Nucleus accumbens (tissue), 56 donors: ENCODE data around the gene PAFAH1B2.
"Not testable (repeated sequence)": the region's sequence is repeated elsewhere in the genome, so short reads cannot be mapped to it uniquely, and the experiment has no call there.

ENCODE experiments used
- DNase-seq, 56 donors: peaks; one replicate each; lab custom pipeline; 2025; lab: John Stamatoyannopoulos, UW

The PAFAH1B2 gene

GRCh38 chr11:117199916-117200812 lies 56.1 kb downstream of the PAFAH1B2 start:
- DNase-seq, result no peak

- no peak for DNase-seq
These were observed 56.9 kb downstream of the PAFAH1B2 start for GRCh38 chr11:117200813-117201657.

- DNase-seq, result no peak
These were observed 57.7 kb downstream of the PAFAH1B2 start for GRCh38 chr11:117201658-117202305.

- DNase-seq, result no peak
These were observed 58.4 kb downstream of the PAFAH1B2 start for GRCh38 chr11:117202386-117203068.

- DNase-seq, result no peak
These were observed 59.0 kb downstream of the PAFAH1B2 start for GRCh38 chr11:117203069-117203407.

GRCh38 chr11:117204283-117205080 lies 60.4 kb downstream of the PAFAH1B2 start:
- DNase-seq, result no peak

- DNase-seq, result no peak
These were observed 61.2 kb downstream of the PAFAH1B2 start for GRCh38 chr11:117205211-117205818.

- DNase-seq, result not testable (repeated sequence)
These were observed 62.0 kb downstream of the PAFAH1B2 start for GRCh38 chr11:117206111-117206510.

- DNase-seq, result not testable (repeated sequence)
These were observed 62.8 kb downstream of the PAFAH1B2 start for GRCh38 chr11:117206859-117207258.

GRCh38 chr11:117207481-117207880 lies 63.4 kb downstream of the PAFAH1B2 start:
- DNase-seq, result not testable (repeated sequence)

GRCh38 chr11:117208710-117209109 lies 64.6 kb downstream of the PAFAH1B2 start:
- not testable (repeated sequence) for DNase-seq

- not testable (repeated sequence) for DNase-seq
These were observed 65.5 kb downstream of the PAFAH1B2 start for GRCh38 chr11:117209351-117210125.

GRCh38 chr11:117210620-117211019 lies 66.5 kb downstream of the PAFAH1B2 start:
- no peak for DNase-seq

- DNase-seq, result no peak
These were observed 68.7 kb downstream of the PAFAH1B2 start for GRCh38 chr11:117212697-117213355.

- DNase-seq, result no peak
These were observed 70.5 kb downstream of the PAFAH1B2 start for GRCh38 chr11:117214404-117215110.

GRCh38 chr11:117217141-117218084 lies 73.3 kb downstream of the PAFAH1B2 start:
- no peak for DNase-seq
